ENCODE data around the gene PTPRN2.

Gene PTPRN2

GRCh38 chr7:157789942-157790341 is 797.7 kb downstream of the PTPRN2 start:
- no peak overlapping the region for H3K56ac ChIP-seq (ENCODE audit: low read length)
- no peak overlapping the region for H3K23ac ChIP-seq (ENCODE audit: low read length)
- H3K4me1 ChIP-seq (ENCODE audit: control insufficient read depth, low read depth, low read length) = no peaks in the 10 kb centered on the region
- no peak overlapping the region for H2BK5ac ChIP-seq (ENCODE audit: low read length)
- no peak overlapping the region for H2BK120ac ChIP-seq (ENCODE audit: low read depth, low read length)
- H3K18ac ChIP-seq (ENCODE audit: low read length) = no peak overlapping the region
- 100% methylated on average over 1 of the region's 4 CpGs for WGBS (ENCODE audit: extremely low coverage, insufficient coverage, low lambda C conversion rate)
- no peak overlapping the region for H3K4me2 ChIP-seq (ENCODE audit: low read length)
- no peak overlapping the region for H4K8ac ChIP-seq (ENCODE audit: low read depth, low read length)
- H2BK15ac ChIP-seq (replicated peaks; ENCODE audit: low read depth) = no peak overlapping the region
- H3K9ac ChIP-seq (ENCODE audit: low read length) = no peak overlapping the region
- H3K79me2 ChIP-seq (ENCODE audit: control insufficient read depth, insufficient read depth, low read length) = no peaks in the 10 kb centered on the region
- no peak overlapping the region for H3K4ac ChIP-seq (ENCODE audit: low read depth, low read length)
- H3K27ac ChIP-seq (ENCODE audit: low read depth, low read length) = no peak overlapping the region
- H3K36me3 ChIP-seq (ENCODE audit: control insufficient read depth, insufficient read depth, low read length) = no peaks in the 10 kb centered on the region
- DNase-seq = no peak
- no peak overlapping the region for H4K5ac ChIP-seq (ENCODE audit: low read length)
- no peak overlapping the region for H2AK5ac ChIP-seq (ENCODE audit: low read length)
- no peak overlapping the region for H3K4me3 ChIP-seq (ENCODE audit: low read length)
- H3K27me3 ChIP-seq (ENCODE audit: insufficient read depth, low read length, poor library complexity) = no peaks in the 10 kb centered on the region
- H3K79me1 ChIP-seq (ENCODE audit: low read length) = no peaks in the 10 kb centered on the region

- no peak overlapping the region for H2BK120ac ChIP-seq (ENCODE audit: low read depth, low read length)
- H3K18ac ChIP-seq (ENCODE audit: low read length) = no peak overlapping the region
- H2BK5ac ChIP-seq (ENCODE audit: low read length) = no peak overlapping the region
- no peaks in the 10 kb centered on the region for H3K36me3 ChIP-seq (ENCODE audit: control insufficient read depth, insufficient read depth, low read length)
- H3K79me1 ChIP-seq (ENCODE audit: low read length) = no peaks in the 10 kb centered on the region
- H3K23ac ChIP-seq (ENCODE audit: low read length) = no peak overlapping the region
- WGBS (ENCODE audit: extremely low coverage, insufficient coverage, low lambda C conversion rate) = no CpG with 5 or more reads among the region's 12 CpGs
- H3K27ac ChIP-seq (ENCODE audit: low read depth, low read length) = no peak overlapping the region
- H3K27me3 ChIP-seq (ENCODE audit: insufficient read depth, low read length, poor library complexity) = no peaks in the 10 kb centered on the region
- no peak overlapping the region for H3K9ac ChIP-seq (ENCODE audit: low read length)
- no peak overlapping the region for H2AK5ac ChIP-seq (ENCODE audit: low read length)
- H3K79me2 ChIP-seq (ENCODE audit: control insufficient read depth, insufficient read depth, low read length) = no peaks in the 10 kb centered on the region
- no peak overlapping the region for H3K4me2 ChIP-seq (ENCODE audit: low read length)
- H3K4me1 ChIP-seq (ENCODE audit: control insufficient read depth, low read depth, low read length) = no peaks in the 10 kb centered on the region
- DNase-seq = no peak
- no peak overlapping the region for H2BK15ac ChIP-seq (replicated peaks; ENCODE audit: low read depth)
- H3K56ac ChIP-seq (ENCODE audit: low read length) = no peak overlapping the region
- no peak overlapping the region for H3K4me3 ChIP-seq (ENCODE audit: low read length)
- H3K4ac ChIP-seq (ENCODE audit: low read depth, low read length) = no peak overlapping the region
- no peak overlapping the region for H4K8ac ChIP-seq (ENCODE audit: low read depth, low read length)
- H4K5ac ChIP-seq (ENCODE audit: low read length) = no peak overlapping the region
Observed at GRCh38 chr7:157789094-157789493, 798.5 kb downstream of the PTPRN2 start.

GRCh38 chr7:157788573-157788972 is 799.0 kb downstream of the PTPRN2 start:
- Histone ChIP-seq H2AK5ac (ENCODE audit: low read length) (no peak overlapping the region), H3K4ac (ENCODE audit: low read depth, low read length) (no peak overlapping the region), H3K27ac (ENCODE audit: low read depth, low read length) (no peak overlapping the region), H3K79me1 (ENCODE audit: low read length) (no peaks in the 10 kb centered on the region), H3K27me3 (ENCODE audit: insufficient read depth, low read length, poor library complexity) (no peaks in the 10 kb centered on the region), H3K23ac (ENCODE audit: low read length) (no peak overlapping the region), H3K4me3 (ENCODE audit: low read length) (no peak overlapping the region), H3K9ac (ENCODE audit: low read length) (no peak overlapping the region), H2BK120ac (ENCODE audit: low read depth, low read length) (no peak overlapping the region), H4K8ac (ENCODE audit: low read depth, low read length) (no peak overlapping the region), H2BK15ac (replicated peaks; ENCODE audit: low read depth) (no peak overlapping the region), H3K79me2 (ENCODE audit: control insufficient read depth, insufficient read depth, low read length) (no peaks in the 10 kb centered on the region), H2BK5ac (ENCODE audit: low read length) (no peak overlapping the region), H3K4me2 (ENCODE audit: low read length) (no peak overlapping the region), H3K4me1 (ENCODE audit: control insufficient read depth, low read depth, low read length) (no peaks in the 10 kb centered on the region), H3K18ac (ENCODE audit: low read length) (no peak overlapping the region), H4K5ac (ENCODE audit: low read length) (no peak overlapping the region), H3K36me3 (ENCODE audit: control insufficient read depth, insufficient read depth, low read length) (no peaks in the 10 kb centered on the region), H3K56ac (ENCODE audit: low read length) (no peak overlapping the region)
- WGBS (ENCODE audit: extremely low coverage, insufficient coverage, low lambda C conversion rate) = no CpG with 5 or more reads among the region's 12 CpGs
- no peak for DNase-seq

GRCh38 chr7:157787275-157787701 is 800.3 kb downstream of the PTPRN2 start:
- H3K79me2 ChIP-seq (ENCODE audit: control insufficient read depth, insufficient read depth, low read length) = no peaks in the 10 kb centered on the region
- no CpG with 5 or more reads among the region's 13 CpGs for WGBS (ENCODE audit: extremely low coverage, insufficient coverage, low lambda C conversion rate)
- H2BK5ac ChIP-seq (ENCODE audit: low read length) = no peak overlapping the region
- no peak for DNase-seq
- H3K18ac ChIP-seq (ENCODE audit: low read length) = no peak overlapping the region
- H2BK15ac ChIP-seq (replicated peaks; ENCODE audit: low read depth) = no peak overlapping the region
- no peak overlapping the region for H4K5ac ChIP-seq (ENCODE audit: low read length)
- no peak overlapping the region for H3K4me2 ChIP-seq (ENCODE audit: low read length)
- H3K4me3 ChIP-seq (ENCODE audit: low read length) = no peak overlapping the region
- H3K27ac ChIP-seq (ENCODE audit: low read depth, low read length) = no peak overlapping the region
- no peak overlapping the region for H2BK120ac ChIP-seq (ENCODE audit: low read depth, low read length)
- no peak overlapping the region for H3K9ac ChIP-seq (ENCODE audit: low read length)
- no peak overlapping the region for H3K4ac ChIP-seq (ENCODE audit: low read depth, low read length)
- no peak overlapping the region for H3K23ac ChIP-seq (ENCODE audit: low read length)
- no peak overlapping the region for H3K56ac ChIP-seq (ENCODE audit: low read length)
- no peak overlapping the region for H2AK5ac ChIP-seq (ENCODE audit: low read length)
- H4K8ac ChIP-seq (ENCODE audit: low read depth, low read length) = no peak overlapping the region
- no peaks in the 10 kb centered on the region for H3K27me3 ChIP-seq (ENCODE audit: insufficient read depth, low read length, poor library complexity)
- H3K4me1 ChIP-seq (ENCODE audit: control insufficient read depth, low read depth, low read length) = no peaks in the 10 kb centered on the region
- no peaks in the 10 kb centered on the region for H3K36me3 ChIP-seq (ENCODE audit: control insufficient read depth, insufficient read depth, low read length)
- no peaks in the 10 kb centered on the region for H3K79me1 ChIP-seq (ENCODE audit: low read length)

GRCh38 chr7:157786375-157787274 is 801.0 kb downstream of the PTPRN2 start:
- Histone ChIP-seq H2BK5ac (ENCODE audit: low read length) (no peak overlapping the region), H3K79me1 (ENCODE audit: low read length) (no peaks in the 10 kb centered on the region), H3K4me3 (ENCODE audit: low read length) (no peak overlapping the region), H4K8ac (ENCODE audit: low read depth, low read length) (no peak overlapping the region), H2BK15ac (replicated peaks; ENCODE audit: low read depth) (no peak overlapping the region), H2BK120ac (ENCODE audit: low read depth, low read length) (no peak overlapping the region), H3K4me1 (ENCODE audit: control insufficient read depth, low read depth, low read length) (no peaks in the 10 kb centered on the region), H3K27me3 (ENCODE audit: insufficient read depth, low read length, poor library complexity) (no peaks in the 10 kb centered on the region), H2AK5ac (ENCODE audit: low read length) (no peak overlapping the region), H3K56ac (ENCODE audit: low read length) (no peak overlapping the region), H3K18ac (ENCODE audit: low read length) (no peak overlapping the region), H3K27ac (ENCODE audit: low read depth, low read length) (no peak overlapping the region), H3K36me3 (ENCODE audit: control insufficient read depth, insufficient read depth, low read length) (no peaks in the 10 kb centered on the region), H3K79me2 (ENCODE audit: control insufficient read depth, insufficient read depth, low read length) (no peaks in the 10 kb centered on the region), H4K5ac (ENCODE audit: low read length) (no peak overlapping the region), H3K4ac (ENCODE audit: low read depth, low read length) (no peak overlapping the region), H3K9ac (ENCODE audit: low read length) (no peak overlapping the region), H3K23ac (ENCODE audit: low read length) (no peak overlapping the region), H3K4me2 (ENCODE audit: low read length) (no peak overlapping the region)
- DNase-seq = no peak
- no CpG with 5 or more reads among the region's 47 CpGs for WGBS (ENCODE audit: extremely low coverage, insufficient coverage, low lambda C conversion rate)
